ENCODE results near the gene C1QL1.

DNA sequence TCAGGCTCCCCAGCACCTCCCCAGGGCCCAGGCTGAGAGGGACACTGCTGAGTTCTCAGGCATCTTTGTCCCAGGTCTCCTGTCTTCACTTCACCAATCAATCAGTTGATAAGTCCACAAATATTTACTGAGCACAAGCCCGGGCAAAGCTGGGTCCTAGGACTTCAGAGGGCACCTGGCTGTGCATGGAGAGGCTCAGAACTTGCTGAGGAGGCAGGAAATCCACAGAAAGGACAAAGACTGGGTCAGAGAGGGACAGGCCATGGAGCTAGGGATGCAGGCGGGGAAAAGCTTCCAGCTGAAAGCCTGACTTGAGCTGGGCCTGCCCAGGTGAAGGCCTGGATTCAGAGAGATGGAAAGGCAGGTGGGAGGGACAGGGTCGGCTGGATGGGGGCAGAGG lies 33.2 kb upstream of the C1QL1 start:
- TF ChIP-seq, protein P1, sequence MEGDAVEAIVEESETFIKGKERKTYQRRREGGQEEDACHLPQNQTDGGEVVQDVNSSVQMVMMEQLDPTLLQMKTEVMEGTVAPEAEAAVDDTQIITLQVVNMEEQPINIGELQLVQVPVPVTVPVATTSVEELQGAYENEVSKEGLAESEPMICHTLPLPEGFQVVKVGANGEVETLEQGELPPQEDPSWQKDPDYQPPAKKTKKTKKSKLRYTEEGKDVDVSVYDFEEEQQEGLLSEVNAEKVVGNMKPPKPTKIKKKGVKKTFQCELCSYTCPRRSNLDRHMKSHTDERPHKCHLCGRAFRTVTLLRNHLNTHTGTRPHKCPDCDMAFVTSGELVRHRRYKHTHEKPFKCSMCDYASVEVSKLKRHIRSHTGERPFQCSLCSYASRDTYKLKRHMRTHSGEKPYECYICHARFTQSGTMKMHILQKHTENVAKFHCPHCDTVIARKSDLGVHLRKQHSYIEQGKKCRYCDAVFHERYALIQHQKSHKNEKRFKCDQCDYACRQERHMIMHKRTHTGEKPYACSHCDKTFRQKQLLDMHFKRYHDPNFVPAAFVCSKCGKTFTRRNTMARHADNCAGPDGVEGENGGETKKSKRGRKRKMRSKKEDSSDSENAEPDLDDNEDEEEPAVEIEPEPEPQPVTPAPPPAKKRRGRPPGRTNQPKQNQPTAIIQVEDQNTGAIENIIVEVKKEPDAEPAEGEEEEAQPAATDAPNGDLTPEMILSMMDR (IDR thresholded peaks at IDR 0.05): no peak
- no peak for TF ChIP-seq POLR2A (IDR thresholded peaks at IDR 0.05)

Data from body of pancreas (tissue), 4 donors.